GM12878 (cell line): Measurements from ENCODE around the gene MAP4K2. TPM values are rescaled to one million over a fixed set of nuclear protein-coding genes. Genes with fewer than 3 reads are reported as not detected.

Experiments used
- ATAC-seq: fragments of 200-7000 bp; cut with Tn5 transposase; 3 replicates; pipeline ENCODE4 v1.9.1; 2020; ENCODE audit warnings: mild to moderate bottlenecking, moderate library complexity
- BruUV-seq: library from RNA; stranded (reverse); fragments of 400-500 nt; replicated peaks from 2 replicates; lab custom pipeline; 2021; lab: Mats Ljungman, UMichigan
- CTCF ChIA-PET: fragments of 300-600 bp; sonication (Branson Sonifier 250); formaldehyde crosslinking; extraction: SDS; loops from one replicate; lab custom pipeline; 2021; ENCODE audit warnings: inconsistent platforms; lab: Yijun Ruan, JAX
- POLR2A ChIA-PET: fragments of 350-600 bp; formaldehyde crosslinking; extraction: SDS; loops from one replicate; lab custom pipeline; 2021; ENCODE audit warnings: inconsistent platforms; lab: Charles Lee
- RAD21 ChIA-PET: fragments of 300-600 bp; sonication (Branson Sonifier 250); formaldehyde crosslinking; loops from one replicate; lab custom pipeline; 2023; ENCODE audit warnings: antibody characterized with exemption; ENCODE audit not compliant: unreplicated experiment; lab: Charles Lee
- SMC1A ChIA-PET: fragments of 300-600 bp; sonication (Branson Sonifier 250); formaldehyde crosslinking; loops from one replicate; lab custom pipeline; 2023; ENCODE audit not compliant: unreplicated experiment, uncharacterized antibody; lab: Charles Lee
- DNase-seq: peaks from one replicate; pipeline ENCODE4 v3.0.0-alpha.2; 2011; ENCODE audit warnings: low read depth, low spot score
- FAIRE-seq: peaks from 3 replicates; lab custom pipeline; 2011; peaks lifted over from hg19 to GRCh38; lab: Jason Lieb, UNC
- H2AFZ ChIP-seq: 2 replicates; pipeline ENCODE4 v1.6.0; 2011; ENCODE audit warnings: low read depth, low read length, control low read depth; ENCODE audit not compliant: control insufficient read depth
- H3K27ac ChIP-seq: 2 replicates; pipeline ENCODE4 v1.5.1; 2011; ENCODE audit warnings: control low read depth; ENCODE audit not compliant: control insufficient read depth, insufficient read depth
- H3K27me3 ChIP-seq, 2 experiments: replicated peaks in 1 of 2; 2 replicates each; pipeline versions ENCODE4 v1.6.0 to v1.6.1; 2011; ENCODE audit warnings: low read length in 1 of 2; ENCODE audit not compliant: control insufficient read depth in 2 of 2, insufficient read depth in 2 of 2
- H3K36me3 ChIP-seq, 2 experiments: 2 replicates each; pipeline ENCODE4 v1.5.1; 2011; ENCODE audit warnings: low read length in 1 of 2; ENCODE audit not compliant: control insufficient read depth in 2 of 2, insufficient read depth in 2 of 2
- H3K4me1 ChIP-seq: 2 replicates; pipeline ENCODE4 v1.6.1; 2011; ENCODE audit warnings: mild to moderate bottlenecking, low read length, moderate library complexity, mixed read lengths; ENCODE audit not compliant: control insufficient read depth, insufficient read depth
- H3K4me2 ChIP-seq: 2 replicates; pipeline ENCODE4 v1.6.0; 2011; ENCODE audit warnings: control low read depth; ENCODE audit not compliant: control insufficient read depth, insufficient read depth
- H3K4me3 ChIP-seq: fragments of 200-600 bp; sonication (generic); 2 replicates; pipeline ENCODE4 v1.5.1; 2016
- H3K79me2 ChIP-seq: 2 replicates; pipeline ENCODE4 v1.6.0; 2011; ENCODE audit warnings: low read length; ENCODE audit not compliant: control insufficient read depth, insufficient read depth
- H3K9ac ChIP-seq: 2 replicates; pipeline ENCODE4 v1.8.0; 2011; ENCODE audit warnings: low read length, control low read depth, mixed read lengths; ENCODE audit not compliant: control insufficient read depth, insufficient read depth
- H3K9me3 ChIP-seq: replicated peaks from 3 replicates; pipeline ENCODE4 v1.5.1; 2011; ENCODE audit warnings: mild to moderate bottlenecking, low read length; ENCODE audit not compliant: control insufficient read depth, insufficient read depth
- H4K20me1 ChIP-seq: 2 replicates; pipeline ENCODE4 v1.6.0; 2011; ENCODE audit not compliant: control insufficient read depth, insufficient read depth
- BCL11A ChIP-seq: IDR thresholded peaks from 2 replicates; pipeline ENCODE4 v1.6.1; 2011; ENCODE audit warnings: low read depth, low read length
- CTCF ChIP-seq, 3 experiments: IDR thresholded peaks in 2 of 3; conservative IDR thresholded peaks in 1 of 3; 2 replicates each; pipeline ENCODE4 v1.5.1; 2011; ENCODE audit warnings: low read depth in 3 of 3, low read length in 3 of 3, mild to moderate bottlenecking in 3 of 3, control low read depth in 2 of 3, moderate library complexity in 2 of 3, inconsistent platforms in 1 of 3, mixed read lengths in 1 of 3; ENCODE audit not compliant: control insufficient read depth in 2 of 3, insufficient read depth in 1 of 3; ENCODE audit errors: extremely low read depth in 1 of 3
- EED ChIP-seq: sonication (generic); IDR thresholded peaks from 2 replicates; pipeline ENCODE4 v1.6.1; 2016; ENCODE audit warnings: antibody characterized with exemption, low read depth
- EZH2 ChIP-seq: IDR thresholded peaks from 2 replicates; pipeline ENCODE4 v1.6.1; 2012; ENCODE audit warnings: low read depth, mild to moderate bottlenecking, control low read depth, inconsistent platforms, low read length, borderline replicate concordance; ENCODE audit not compliant: control insufficient read depth
- HCFC1 ChIP-seq: fragments of 150-350 bp; IDR thresholded peaks from 2 replicates; pipeline ENCODE4 v1.6.1; 2014; ENCODE audit warnings: low read length
- HDAC2 ChIP-seq: fragments of 200-600 bp; sonication (generic); IDR thresholded peaks from 2 replicates; pipeline ENCODE4 v1.6.1; 2017
- NBN ChIP-seq: fragments of 450-650 bp; IDR thresholded peaks from 2 replicates; pipeline ENCODE4 v1.6.1; 2016
- NR2C1 ChIP-seq: fragments of 450-650 bp; IDR thresholded peaks from 2 replicates; pipeline ENCODE4 v1.6.1; 2017; ENCODE audit warnings: antibody characterized with exemption, mild to moderate bottlenecking, moderate library complexity
- PAX5 ChIP-seq: IDR thresholded peaks from 2 replicates; pipeline ENCODE4 v1.6.1; 2011; ENCODE audit warnings: low read depth, low read length, borderline replicate concordance
- SP1 ChIP-seq: IDR thresholded peaks from one replicate; pipeline ENCODE4 v1.6.1; 2011; ENCODE audit warnings: low read depth, low read length
- STAT3 ChIP-seq: IDR thresholded peaks from 2 replicates; pipeline ENCODE4 v1.6.1; 2011; ENCODE audit warnings: low read depth, low read length, improper control_type of control experiment
- ZNF384 ChIP-seq: IDR thresholded peaks from 2 replicates; pipeline ENCODE4 v1.6.1; 2012; ENCODE audit warnings: low read depth, mild to moderate bottlenecking, low read length, improper control_type of control experiment, borderline replicate concordance
- WGBS: methylation state at CpG from one replicate; pipeline ENCODE4 v1.1.6; 2016; ENCODE audit warnings: low lambda C conversion rate; ENCODE audit not compliant: insufficient replicate concordance, insufficient coverage; ENCODE audit errors: missing lambda C conversion rate; 5-methylcytosine and 5-hydroxymethylcytosine counted together
- in situ Hi-C: fragments of 300-500 bp; cut with MboI; formaldehyde crosslinking; loops from 9 replicates; pipeline ENCODE4 v1.14.3; 2018; ENCODE audit warnings: mixed read lengths
- intact Hi-C: fragments of 100-400 bp; cut with micrococcal nuclease; formaldehyde crosslinking; loops from one replicate; pipeline ENCODE4 v1.14.2; 2022; ENCODE audit not compliant: unreplicated experiment
- polyA plus RNA-seq, 11 experiments: library from polyadenylated mRNA; depleted of rRNA in 4 of 11; unstranded in 6 of 11; stranded (reverse) in 5 of 11; fragments of >200 nt; fragmentation: Nextera tagmentation in 4 of 11; fragmentation: Illumina TruSeq in 1 of 11; extraction: Ambion mirVana in 4 of 11; extraction: Trizol in 1 of 11; gene quantifications; 1 replicate in 1 of 11; 2 replicates in 10 of 11; pipeline versions ENCODE4 v1.2.1 to v1.2.3, GENCODE V29; 2011 to 2016; ENCODE audit warnings: inconsistent platforms in 2 of 11, missing spikeins in 2 of 11, low read depth in 1 of 11
- total RNA-seq, 4 experiments: library from RNA; depleted of rRNA in 3 of 4; stranded (reverse); fragments of >200 nt in 3 of 4; fragmentation: Illumina TruSeq in 1 of 4; extraction: Trizol in 1 of 4; gene quantifications; 2 replicates each; pipeline versions ENCODE4 v1.2.1 to v1.2.3, GENCODE V29; 2013 to 2021

Gene MAP4K2
- total and polyA plus RNA-seq, 10 of the 15 experiments (the other 5 are each of a cell fraction or from before 2014, with no cell fraction given), result 0.98 to 78.1 (median 48.9) TPM

- intact Hi-C loops, result loop anchor here (10.0 kb wide), 1 partner anchor 412 kb away; no protein-coding TSS in a partner anchor
- no peak for DNase-seq
- no peaks in the 10 kb centered on the region for H4K20me1 ChIP-seq
- peaks cover 16% of the 10 kb centered on the region for H3K4me1 ChIP-seq
- H3K4me3 ChIP-seq, result no peak overlapping the region
- H3K9ac ChIP-seq, result no peak overlapping the region
- POLR2A ChIA-PET, result interaction anchor here (1.4 kb wide), 1 partner anchor 57 kb away, joined by 3 read pairs; no protein-coding TSS in a partner anchor
- in situ Hi-C loops, result no loop called here
- SMC1A ChIA-PET, result interaction anchor here (0.6 to 1.5 kb wide), 3 partner anchors 36 to 486 kb away, joined by 3 to 5 read pairs (median 3); no protein-coding TSS in a partner anchor
- FAIRE-seq, result no peak
- WGBS, result 60% methylated on average over 19 of the region's 19 CpGs
- CTCF ChIA-PET, result interaction anchor here (0.7 to 28.8 kb wide), 5 partner anchors 20 to 154 kb away, joined by 3 to 1208 read pairs (median 3); partner anchors contain the start of gene EHD1
- H3K79me2 ChIP-seq, result no peaks in the 10 kb centered on the region
- no peaks in the 10 kb centered on the region for H3K9me3 ChIP-seq
- no peak overlapping the region for H2AFZ ChIP-seq
- no peaks in the 10 kb centered on the region for H3K27me3 ChIP-seq
- no peak for ATAC-seq
- no peak for TF ChIP-seq PAX5
- TF ChIP-seq NBN, result no peak
- TF ChIP-seq CTCF (IDR thresholded peaks at IDR 0.05 in 2 of 3, conservative IDR thresholded peaks at IDR 0.05 in 1 of 3; ENCODE audit: control insufficient read depth in 2 of 3, extremely low read depth in 1 of 3, insufficient read depth in 1 of 3, low read depth in 3 of 3, low read length in 3 of 3), result no peak
- no peak for TF ChIP-seq SP1
- TF ChIP-seq EED, result no peak
- no peak for TF ChIP-seq STAT3
- TF ChIP-seq HDAC2, result no peak
- TF ChIP-seq ZNF384, result no peak
- TF ChIP-seq EZH2, result no peak
- no peak for TF ChIP-seq HCFC1
- no peak for TF ChIP-seq NR2C1
- no peak for TF ChIP-seq BCL11A
- H3K36me3 ChIP-seq, result no peaks in the 10 kb centered on the region
- no TSS peak for BruUV-seq
- RAD21 ChIA-PET, result interaction anchor here (12.9 kb wide), 1 partner anchor 21 kb away, joined by 316 read pairs; no protein-coding TSS in a partner anchor
- H3K27ac ChIP-seq, result no peak overlapping the region
- H3K4me2 ChIP-seq, result no peak overlapping the region
These were observed 40.1 kb upstream of the MAP4K2 start for GRCh38 chr11:64842851-64843685.
